Inferior parietal cortex (tissue), 1 donor: ENCODE measurements around the gene B3GNT9.
A peak's percentile ranks its signal among the peaks of the same experiment; 100 is the strongest.

Source experiments
- DNase-seq: peaks from one replicate; pipeline ENCODE4 v3.0.0-alpha.2; 2016; ENCODE audit errors: extremely low spot score

B3GNT9 gene

GRCh38 chr16:67150833-67151396 is at the start of gene B3GNT9:
TSS of gene B3GNT9 (minus strand) at chr16:67150998. CDS start at chr16:67150485, 513 bp downstream.
- peak; percentile 66 for DNase-seq

GRCh38 chr16:67200491-67200890 is 49.7 kb upstream of the B3GNT9 start:
- DNase-seq: no peak

GRCh38 chr16:67199808-67200198 is 49.0 kb upstream of the B3GNT9 start:
- no peak for DNase-seq

- DNase-seq: no peak
These were observed 48.4 kb upstream of the B3GNT9 start, which contains the start of gene ELMO3 for GRCh38 chr16:67199011-67199807. TSS of gene ELMO3 (plus strand) at chr16:67199131. CDS start at chr16:67199327, 196 bp downstream.

GRCh38 chr16:67198238-67198734 is 47.5 kb upstream of the B3GNT9 start:
- DNase-seq: no peak

- DNase-seq: no peak
These were observed 46.9 kb upstream of the B3GNT9 start for GRCh38 chr16:67197704-67198103.

GRCh38 chr16:67196881-67197280 is 46.1 kb upstream of the B3GNT9 start:
- no peak for DNase-seq

GRCh38 chr16:67195676-67196075 is 44.9 kb upstream of the B3GNT9 start:
- DNase-seq: no peak

- no peak for DNase-seq
These were observed 43.5 kb upstream of the B3GNT9 start for GRCh38 chr16:67194260-67194659.

- no peak for DNase-seq
These were observed 42.7 kb upstream of the B3GNT9 start for GRCh38 chr16:67193536-67193935.

GRCh38 chr16:67192781-67193361 is 42.1 kb upstream of the B3GNT9 start:
- DNase-seq: no peak

- peak; percentile 96 for DNase-seq
These were observed 41.3 kb upstream of the B3GNT9 start, which contains the start of gene E2F4 for GRCh38 chr16:67191995-67192681. TSS of gene E2F4 (plus strand) at chr16:67192155. CDS start at chr16:67192228, 73 bp downstream.

GRCh38 chr16:67191411-67191994 is 40.7 kb upstream of the B3GNT9 start:
- no peak for DNase-seq

- no peak for DNase-seq
These were observed 39.9 kb upstream of the B3GNT9 start for GRCh38 chr16:67190448-67191399.

- no peak for DNase-seq
These were observed 39.2 kb upstream of the B3GNT9 start, which contains the start of gene EXOC3L1 for GRCh38 chr16:67190041-67190440. TSS of gene EXOC3L1 (minus strand) at chr16:67190136. CDS start at chr16:67189676, 460 bp downstream.

GRCh38 chr16:67188798-67189197 is 38.0 kb upstream of the B3GNT9 start:
- DNase-seq: no peak

GRCh38 chr16:67188323-67188722 is 37.5 kb upstream of the B3GNT9 start:
- no peak for DNase-seq

GRCh38 chr16:67187175-67187890 is 36.5 kb upstream of the B3GNT9 start:
- no peak for DNase-seq

GRCh38 chr16:67186550-67186950 is 35.8 kb upstream of the B3GNT9 start:
- DNase-seq: no peak
